ENCODE data around the gene MFSD2B. TPM values are rescaled to one million over a fixed set of nuclear protein-coding genes. Genes with fewer than 3 reads are reported as not detected.

Gene MFSD2B
- total RNA-seq, 1 donor from 2014 or later = 0.34 TPM

DNA sequence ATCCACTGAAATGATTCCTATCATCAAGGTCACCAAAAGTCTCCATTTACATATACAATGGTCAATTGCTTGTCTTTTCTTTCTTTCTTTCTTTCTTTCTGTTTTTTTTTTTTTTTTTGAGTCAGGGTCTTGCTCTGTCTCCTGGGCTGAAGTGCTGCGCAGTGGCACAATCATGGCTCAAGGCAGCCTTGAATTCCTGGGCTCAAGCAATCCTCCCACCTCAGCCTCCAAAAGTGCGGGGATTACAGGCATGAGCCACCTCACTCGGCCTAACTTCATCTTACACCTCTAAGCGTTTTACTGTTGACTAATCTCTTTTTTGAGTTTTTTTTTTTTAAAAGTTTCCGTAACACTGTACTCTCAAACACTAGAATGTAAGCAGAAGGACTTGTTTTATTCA is 65.4 kb downstream of the MFSD2B start:
- peak overlapping the region; percentile 91 for H3K4me2 ChIP-seq (ENCODE audit: low read length)
- no peaks in the 10 kb centered on the region for H3K27me3 ChIP-seq (ENCODE audit: insufficient read depth, low read length)
- DNase-seq (ENCODE audit: low read depth) (no peak), FAIRE-seq (no peak)
- H3K9me3 ChIP-seq (ENCODE audit: insufficient read depth, low read depth, low read length) = no peaks in the 10 kb centered on the region
- H4K20me1 ChIP-seq (ENCODE audit: insufficient read depth, low read length) = peaks cover 24% of the 10 kb centered on the region
- peak overlapping the region; percentile 92 for H3K27ac Mint-ChIP-seq (ENCODE audit: unreplicated experiment)
- TF ChIP-seq EZH2 (IDR thresholded peaks at IDR 0.05; ENCODE audit: insufficient read depth, low read length) = no peak
- TF ChIP-seq, protein P1, sequence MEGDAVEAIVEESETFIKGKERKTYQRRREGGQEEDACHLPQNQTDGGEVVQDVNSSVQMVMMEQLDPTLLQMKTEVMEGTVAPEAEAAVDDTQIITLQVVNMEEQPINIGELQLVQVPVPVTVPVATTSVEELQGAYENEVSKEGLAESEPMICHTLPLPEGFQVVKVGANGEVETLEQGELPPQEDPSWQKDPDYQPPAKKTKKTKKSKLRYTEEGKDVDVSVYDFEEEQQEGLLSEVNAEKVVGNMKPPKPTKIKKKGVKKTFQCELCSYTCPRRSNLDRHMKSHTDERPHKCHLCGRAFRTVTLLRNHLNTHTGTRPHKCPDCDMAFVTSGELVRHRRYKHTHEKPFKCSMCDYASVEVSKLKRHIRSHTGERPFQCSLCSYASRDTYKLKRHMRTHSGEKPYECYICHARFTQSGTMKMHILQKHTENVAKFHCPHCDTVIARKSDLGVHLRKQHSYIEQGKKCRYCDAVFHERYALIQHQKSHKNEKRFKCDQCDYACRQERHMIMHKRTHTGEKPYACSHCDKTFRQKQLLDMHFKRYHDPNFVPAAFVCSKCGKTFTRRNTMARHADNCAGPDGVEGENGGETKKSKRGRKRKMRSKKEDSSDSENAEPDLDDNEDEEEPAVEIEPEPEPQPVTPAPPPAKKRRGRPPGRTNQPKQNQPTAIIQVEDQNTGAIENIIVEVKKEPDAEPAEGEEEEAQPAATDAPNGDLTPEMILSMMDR (IDR thresholded peaks at IDR 0.05; ENCODE audit: insufficient read depth, low read depth, low read length) = no peak
- H3K27ac ChIP-seq (ENCODE audit: low read depth, low read length) = peak overlapping the region; percentile 90
- H3K4me3 ChIP-seq (ENCODE audit: insufficient read depth, low read depth, low read length) = peak overlapping the region; percentile 99
- no peak overlapping the region for H2AFZ ChIP-seq (ENCODE audit: low read depth, low read length)
- H3K4me1 ChIP-seq (ENCODE audit: insufficient read depth, low read length) = peaks cover 8% of the 10 kb centered on the region
- H3K36me3 ChIP-seq (ENCODE audit: insufficient read depth, low read length) = peaks cover 31% of the 10 kb centered on the region
- peaks cover 52% of the 10 kb centered on the region for H3K79me2 ChIP-seq (ENCODE audit: insufficient read depth, low read length)
- peaks cover 1% of the 10 kb centered on the region for H3K4me1 Mint-ChIP-seq (ENCODE audit: low read depth, unreplicated experiment)
- H3K4me3 Mint-ChIP-seq (ENCODE audit: unreplicated experiment) = peak overlapping the region; percentile 98
- H3K9me3 Mint-ChIP-seq (ENCODE audit: unreplicated experiment) = no peaks in the 10 kb centered on the region
- H3K36me3 Mint-ChIP-seq (ENCODE audit: low read depth, unreplicated experiment) = peaks cover 10% of the 10 kb centered on the region
- no peaks in the 10 kb centered on the region for H3K27me3 Mint-ChIP-seq (ENCODE audit: low read depth, unreplicated experiment)
- peak overlapping the region; percentile 98 for H3K9ac ChIP-seq (ENCODE audit: low read length)

Other genes with a start within 250 kb of the MFSD2B start
- 10.7 and 12.2 TPM in 2 replicates for gene ATAD2B, start 83.0 kb upstream of the MFSD2B start, total RNA-seq
- gene UBXN2A, start 69.6 kb upstream of the MFSD2B start, total RNA-seq = 19.9 and 22.2 TPM in 2 replicates
- gene WDCP, start 37.3 kb downstream of the MFSD2B start, total RNA-seq = 10.3 and 17.4 TPM in 2 replicates
- 16.8 and 19.4 TPM in 2 replicates for gene FKBP1B, start 39.7 kb downstream of the MFSD2B start, total RNA-seq
- 105 and 106 TPM in 2 replicates for gene SF3B6, start 66.2 kb downstream of the MFSD2B start, total RNA-seq
- 83.6 and 93.2 TPM in 2 replicates for gene TP53I3, start 74.7 kb downstream of the MFSD2B start, total RNA-seq
- gene PFN4, start 113.2 kb downstream of the MFSD2B start, total RNA-seq = 0.48 and 0.64 TPM in 2 replicates
- 9.7 and 10.4 TPM in 2 replicates for gene FAM228B, start 113.4 kb downstream of the MFSD2B start, total RNA-seq
- gene FAM228A, start 165.0 kb downstream of the MFSD2B start, total RNA-seq = not detected in 2 replicates